Activated CD4-positive, alpha-beta T cell treated with anti-CD3 and anti-CD28 coated beads, Interleukin-2, amount 10 ng/mL, durations not matched to agents 7 days and 5 days (primary cell): ENCODE data around the gene LTV1. TPM values are rescaled to one million over a fixed set of nuclear protein-coding genes. Genes with fewer than 3 reads are reported as not detected.

Experiments
- CTCF ChIA-PET: fragments of 350-600 bp; sonication (Branson Sonifier 250); formaldehyde crosslinking; loops from one replicate; lab custom pipeline; 2021; ENCODE audit warnings: antibody characterized with exemption; lab: Charles Lee
- POLR2A ChIA-PET: fragments of 350-600 bp; sonication (Branson Sonifier 250); formaldehyde crosslinking; loops from one replicate; lab custom pipeline; 2021; ENCODE audit warnings: antibody characterized with exemption; lab: Charles Lee
- DNase-seq: peaks from one replicate; pipeline ENCODE4 v3.0.0-alpha.2; 2020
- H3K27ac Mint-ChIP-seq: one replicate; pipeline ENCODE4 v1.8.0; 2021; ENCODE audit warnings: mild to moderate bottlenecking, moderate library complexity, mixed read lengths
- H3K27me3 Mint-ChIP-seq: one replicate; pipeline ENCODE4 v1.8.0; 2021; ENCODE audit warnings: mixed read lengths
- H3K36me3 Mint-ChIP-seq: one replicate; pipeline ENCODE4 v1.8.0; 2021; ENCODE audit warnings: low read depth, mixed read lengths
- H3K4me1 Mint-ChIP-seq: one replicate; pipeline ENCODE4 v1.8.0; 2021; ENCODE audit warnings: mixed read lengths
- H3K4me3 Mint-ChIP-seq: one replicate; pipeline ENCODE4 v1.8.0; 2021; ENCODE audit warnings: mild to moderate bottlenecking, moderate library complexity, mixed read lengths
- H3K9me3 Mint-ChIP-seq: one replicate; pipeline ENCODE4 v1.8.0; 2021; ENCODE audit warnings: mixed read lengths
- total RNA-seq, 2 experiments: library from RNA; stranded (reverse); gene quantifications; one replicate each; pipeline ENCODE4 v1.2.3, GENCODE V29; 2021

LTV1 gene
- total RNA-seq, 2 experiments from 2014 or later: 23.7 to 25.1 TPM

- CTCF ChIA-PET: no interaction called here
- DNase-seq: no peak
- peaks cover 1% of the 10 kb centered on the region for H3K36me3 Mint-ChIP-seq
- POLR2A ChIA-PET: no interaction called here
- H3K27me3 Mint-ChIP-seq: no peaks in the 10 kb centered on the region
- H3K9me3 Mint-ChIP-seq: peaks cover 18% of the 10 kb centered on the region
- H3K27ac Mint-ChIP-seq: no peak overlapping the region
- H3K4me3 Mint-ChIP-seq: no peak overlapping the region
- H3K4me1 Mint-ChIP-seq: no peaks in the 10 kb centered on the region
Observed at GRCh38 chr6:143912671-143913070, 69.5 kb downstream of the LTV1 start.

Other genes starting within 250 kb of the LTV1 start
- 10 to 100 TPM; 30.9 to 43.8 TPM for gene PHACTR2, start 165.4 kb upstream of the LTV1 start, total RNA-seq
- not detected for gene ZC2HC1B, start 21.1 kb downstream of the LTV1 start, total RNA-seq
- gene PLAGL1, start 164.9 kb downstream of the LTV1 start, total RNA-seq: 1 to 10 TPM; 4.5 to 5.7 TPM